Body of pancreas (tissue), 4 donors: ENCODE measurements around the gene TULP1. TPM values are rescaled to one million over a fixed set of nuclear protein-coding genes. Genes with fewer than 3 reads are reported as not detected.

Source experiments
- ATAC-seq: fragments of 150-250 bp; one replicate; pipeline ENCODE4 v1.9.1; 2016
- DNase-seq, 4 donors: peaks; one replicate each; pipeline ENCODE4 v3.0.0-alpha.2; 2019
- H3K27ac ChIP-seq, 4 donors: fragments of 200-600 bp; sonication (generic); 1 replicate in 3 of 4; 2 replicates in 1 of 4; pipeline versions ENCODE4 v1.5.1 to v1.6.1; 2016 to 2019; ENCODE audit warnings: mild to moderate bottlenecking in 1 of 4, mixed read lengths in 1 of 4, moderate library complexity in 1 of 4
- H3K27me3 ChIP-seq, 2 donors: fragments of 200-600 bp; sonication (generic); one replicate each; pipeline ENCODE4 v1.6.0; 2016; ENCODE audit warnings: mild to moderate bottlenecking in 1 of 2
- H3K36me3 ChIP-seq, 2 donors: fragments of 200-600 bp; sonication (generic); replicated peaks in 1 of 2; 2 replicates each; pipeline ENCODE4 v1.5.1; 2016; ENCODE audit warnings: low read depth in 2 of 2; ENCODE audit not compliant: insufficient read depth in 1 of 2
- H3K4me1 ChIP-seq: fragments of 200-600 bp; sonication (generic); one replicate; pipeline ENCODE4 v1.6.0; 2016
- H3K4me3 ChIP-seq, 2 donors: fragments of 200-600 bp; sonication (generic); 1 replicate in 1 of 2; 2 replicates in 1 of 2; pipeline ENCODE4 v1.5.1; 2016 to 2019
- H3K9me3 ChIP-seq, 3 donors: fragments of 200-600 bp; sonication (generic); 1 replicate in 2 of 3; 2 replicates in 1 of 3; pipeline ENCODE4 v1.5.1; 2016
- POLR2A ChIP-seq, 3 donors: fragments of 450-650 bp; IDR thresholded peaks; one replicate each; pipeline ENCODE4 v1.6.1; 2016; ENCODE audit warnings: antibody characterized with exemption in 3 of 3, mild to moderate bottlenecking in 2 of 3
- WGBS, 2 donors: methylation state at CpG; one replicate each; pipeline ENCODE4 v1.1.5; 2017; 5-methylcytosine and 5-hydroxymethylcytosine counted together
- intact Hi-C: fragments of 100-400 bp; cut with DNase I; formaldehyde crosslinking; loops from one replicate; pipeline ENCODE4 v1.15.1; 2023
- total RNA-seq, 2 donors: library from RNA; depleted of rRNA; stranded (reverse); fragments of >200 nt; gene quantifications; one replicate each; pipeline ENCODE4 v1.1.0, GENCODE V29; 2016
- TF ChIP-seq, protein P1 (sequence below), 7 experiments: fragments of 450-650 bp in 4 of 7; fragments of 200-600 bp in 3 of 7; sonication (generic) in 3 of 7; IDR thresholded peaks; one replicate each; pipeline ENCODE4 v1.5.1; 2016 to 2019; ENCODE audit warnings: antibody characterized with exemption in 7 of 7

The TULP1 gene
- total RNA-seq, 2 donors from 2014 or later, result not detected

DNA sequence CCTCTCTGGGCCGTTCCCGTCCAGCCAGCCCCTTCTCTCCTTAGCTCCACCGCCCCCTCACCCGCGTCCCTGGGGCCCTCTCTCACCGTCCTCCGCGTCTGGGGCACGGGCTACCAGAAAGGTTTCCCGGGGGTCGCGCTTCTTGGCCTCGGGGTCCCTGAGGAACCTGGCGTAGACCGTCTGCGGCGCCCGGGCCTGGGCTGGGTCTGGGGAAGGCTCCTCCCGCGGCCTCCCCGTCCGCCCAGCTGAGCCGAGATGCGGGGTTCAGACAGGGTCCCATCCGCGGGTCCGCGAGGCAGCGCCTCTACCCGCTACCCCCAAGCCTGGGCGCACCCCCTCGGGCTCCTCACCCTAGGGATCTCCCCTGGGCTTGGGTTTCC is 1.1 kb downstream of the TULP1 start:
- no peaks in the 10 kb centered on the region for H3K9me3 ChIP-seq
- intact Hi-C loops, result no loop called here
- no peaks in the 10 kb centered on the region for H3K4me1 ChIP-seq
- no peak overlapping the region for H3K27ac ChIP-seq
- 16 to 34% methylated on average over 8 to 23 of the region's 32 CpGs for WGBS, 2 donors
- TF ChIP-seq, protein P1, sequence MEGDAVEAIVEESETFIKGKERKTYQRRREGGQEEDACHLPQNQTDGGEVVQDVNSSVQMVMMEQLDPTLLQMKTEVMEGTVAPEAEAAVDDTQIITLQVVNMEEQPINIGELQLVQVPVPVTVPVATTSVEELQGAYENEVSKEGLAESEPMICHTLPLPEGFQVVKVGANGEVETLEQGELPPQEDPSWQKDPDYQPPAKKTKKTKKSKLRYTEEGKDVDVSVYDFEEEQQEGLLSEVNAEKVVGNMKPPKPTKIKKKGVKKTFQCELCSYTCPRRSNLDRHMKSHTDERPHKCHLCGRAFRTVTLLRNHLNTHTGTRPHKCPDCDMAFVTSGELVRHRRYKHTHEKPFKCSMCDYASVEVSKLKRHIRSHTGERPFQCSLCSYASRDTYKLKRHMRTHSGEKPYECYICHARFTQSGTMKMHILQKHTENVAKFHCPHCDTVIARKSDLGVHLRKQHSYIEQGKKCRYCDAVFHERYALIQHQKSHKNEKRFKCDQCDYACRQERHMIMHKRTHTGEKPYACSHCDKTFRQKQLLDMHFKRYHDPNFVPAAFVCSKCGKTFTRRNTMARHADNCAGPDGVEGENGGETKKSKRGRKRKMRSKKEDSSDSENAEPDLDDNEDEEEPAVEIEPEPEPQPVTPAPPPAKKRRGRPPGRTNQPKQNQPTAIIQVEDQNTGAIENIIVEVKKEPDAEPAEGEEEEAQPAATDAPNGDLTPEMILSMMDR (IDR thresholded peaks at IDR 0.05), result no peak
- no peak for TF ChIP-seq POLR2A (IDR thresholded peaks at IDR 0.05)
- ATAC-seq (no peak), DNase-seq (no peak)
- H3K36me3 ChIP-seq, result no peaks in the 10 kb centered on the region
- H3K4me3 ChIP-seq, result no peak overlapping the region
- H3K27me3 ChIP-seq, result peaks cover 0 to 5% of the 10 kb centered on the region in 2 donors

DNA sequence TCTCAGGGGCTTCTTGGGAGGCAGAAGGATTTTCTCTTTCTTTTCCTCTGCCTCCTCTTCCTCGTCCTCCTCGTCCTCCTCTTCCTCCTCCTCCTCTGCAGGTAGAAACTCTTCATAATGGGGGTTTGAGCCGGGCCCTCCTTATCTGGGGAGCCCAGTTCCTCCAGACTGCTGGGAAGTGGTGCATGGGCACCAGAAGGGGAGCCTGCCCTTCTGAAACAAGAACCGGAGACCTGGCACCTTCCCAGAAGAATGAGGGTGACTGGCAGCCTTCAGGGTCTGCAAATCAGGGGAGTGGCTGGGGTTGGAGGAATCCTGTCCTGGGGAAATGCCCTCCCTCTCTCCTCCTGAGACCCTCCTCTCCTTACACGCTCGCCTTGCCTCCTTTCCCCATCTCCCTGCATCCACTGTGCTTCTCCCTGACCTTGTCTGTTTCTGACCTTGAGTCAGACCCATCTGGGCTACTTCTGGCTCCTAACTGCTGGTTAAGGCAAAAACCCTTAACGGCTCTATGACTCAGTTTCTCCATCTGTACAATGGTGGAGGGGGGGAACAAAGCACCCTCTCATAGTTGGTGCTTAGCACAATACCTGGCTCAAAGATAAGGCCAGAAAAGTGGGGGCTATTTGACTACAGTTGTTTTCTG is 1.7 kb downstream of the TULP1 start:
- peaks cover 0 to 5% of the 10 kb centered on the region in 2 donors for H3K27me3 ChIP-seq
- no peak overlapping the region for H3K27ac ChIP-seq
- ATAC-seq (no peak), DNase-seq (no peak)
- no peaks in the 10 kb centered on the region for H3K36me3 ChIP-seq
- WGBS, 2 donors, result 68 to 69% methylated on average over 7 of the region's 7 CpGs
- H3K9me3 ChIP-seq, result no peaks in the 10 kb centered on the region
- H3K4me1 ChIP-seq, result no peaks in the 10 kb centered on the region
- TF ChIP-seq POLR2A (IDR thresholded peaks at IDR 0.05), result no peak
- TF ChIP-seq, protein P1 (IDR thresholded peaks at IDR 0.05), result no peak
- no peak overlapping the region for H3K4me3 ChIP-seq
- intact Hi-C loops, result no loop called here

DNA sequence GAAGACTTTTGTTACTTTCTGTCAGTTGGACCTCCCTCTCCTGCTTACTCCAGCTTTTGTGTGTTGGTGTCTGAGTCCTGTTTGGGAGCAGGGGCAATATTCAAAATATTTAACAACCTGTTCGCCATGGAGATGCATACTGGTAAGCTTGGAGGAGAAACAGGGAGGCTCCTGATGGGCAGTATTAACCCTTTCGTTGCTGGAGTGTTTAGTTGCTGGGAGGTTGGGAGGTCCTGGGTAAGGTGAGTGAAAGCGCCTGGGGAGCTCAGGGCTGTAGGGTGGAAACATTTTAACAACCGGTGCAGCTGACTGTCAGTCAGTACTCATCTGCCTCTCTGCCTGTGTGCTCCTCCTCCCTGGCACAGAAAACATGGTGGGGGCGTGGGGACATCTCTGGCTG is 4.2 kb downstream of the TULP1 start:
- intact Hi-C loops, result no loop called here

GRCh38 chr6:35508027-35508426 is 4.7 kb downstream of the TULP1 start:
- no peak overlapping the region for H3K4me3 ChIP-seq
- H3K4me1 ChIP-seq, result no peaks in the 10 kb centered on the region
- DNase-seq (no peak), ATAC-seq (no peak)
- intact Hi-C loops, result no loop called here
- no peaks in the 10 kb centered on the region for H3K9me3 ChIP-seq
- TF ChIP-seq, protein P1 (IDR thresholded peaks at IDR 0.05), result no peak
- TF ChIP-seq POLR2A (IDR thresholded peaks at IDR 0.05), result no peak
- peaks cover 0 to 5% of the 10 kb centered on the region in 2 donors for H3K27me3 ChIP-seq
- 63% methylated on average over 2 of the region's 2 CpGs for WGBS, 2 donors
- H3K27ac ChIP-seq, result no peak overlapping the region
- H3K36me3 ChIP-seq, result no peaks in the 10 kb centered on the region

More for the DNA sequence above, 4.2 kb downstream of the TULP1 start:
- H3K9me3 ChIP-seq, result no peaks in the 10 kb centered on the region
- no peaks in the 10 kb centered on the region for H3K36me3 ChIP-seq
- 55 to 57% methylated on average over 5 of the region's 5 CpGs for WGBS, 2 donors
- H3K27me3 ChIP-seq, result peaks cover 0 to 5% of the 10 kb centered on the region in 2 donors
- ATAC-seq, result no peak
- no peak overlapping the region for H3K27ac ChIP-seq
- TF ChIP-seq POLR2A (IDR thresholded peaks at IDR 0.05), result no peak
- TF ChIP-seq, protein P1 (IDR thresholded peaks at IDR 0.05), result no peak
- DNase-seq, result no peak
- no peak overlapping the region for H3K4me3 ChIP-seq
- H3K4me1 ChIP-seq, result no peaks in the 10 kb centered on the region

- no peaks in the 10 kb centered on the region for H3K36me3 ChIP-seq
- DNase-seq (no peak), ATAC-seq (no peak)
- TF ChIP-seq, protein P1 (IDR thresholded peaks at IDR 0.05), result no peak
- no peak for TF ChIP-seq POLR2A (IDR thresholded peaks at IDR 0.05)
- WGBS, 2 donors, result 93 to 96% methylated on average over 2 of the region's 2 CpGs
- H3K9me3 ChIP-seq, result no peaks in the 10 kb centered on the region
- intact Hi-C loops, result no loop called here
- no peak overlapping the region for H3K27ac ChIP-seq
- no peak overlapping the region for H3K4me3 ChIP-seq
- no peaks in the 10 kb centered on the region for H3K4me1 ChIP-seq
- peaks cover 0 to 2% of the 10 kb centered on the region in 2 donors for H3K27me3 ChIP-seq
These were observed 5.5 kb downstream of the TULP1 start for GRCh38 chr6:35507221-35507620.
